Heart left ventricle (tissue), 16 donors: ENCODE results near the gene CCBE1. TPM values are rescaled to one million over a fixed set of nuclear protein-coding genes. Genes with fewer than 3 reads are reported as not detected.

Source experiments
- ATAC-seq, 4 donors: fragments of 200-7000 bp; cut with Tn5 transposase; one replicate each; pipeline ENCODE4 v1.9.1; 2020 to 2022; ENCODE audit warnings: moderate library complexity in 4 of 4, mild to moderate bottlenecking in 3 of 4, moderate number of reproducible peaks in 1 of 4
- DNase-seq, 5 donors: peaks; one replicate each; pipeline ENCODE4 v3.0.0-alpha.2; 2020
- H3K27ac ChIP-seq, 12 donors: fragments of 200-600 bp; sonication (generic) in 4 of 12; one replicate each; pipeline versions ENCODE4 v1.5.0 to v1.8.0; 2016 to 2022; ENCODE audit warnings: mild to moderate bottlenecking in 2 of 12
- H3K27me3 ChIP-seq, 9 donors: fragments of 200-600 bp; sonication (generic) in 2 of 9; one replicate each; pipeline versions ENCODE4 v1.5.1 to v1.8.0; 2016 to 2022; ENCODE audit warnings: mild to moderate bottlenecking in 3 of 9
- H3K36me3 ChIP-seq, 9 donors: fragments of 200-600 bp; sonication (generic) in 2 of 9; one replicate each; pipeline versions ENCODE4 v1.5.0 to v1.8.0; 2018 to 2022; ENCODE audit warnings: mild to moderate bottlenecking in 2 of 9
- H3K4me1 ChIP-seq, 12 donors: fragments of 200-600 bp; sonication (generic) in 4 of 12; one replicate each; pipeline versions ENCODE4 v1.5.0 to v1.8.0; 2016 to 2022; ENCODE audit warnings: mild to moderate bottlenecking in 3 of 12
- H3K4me3 ChIP-seq, 12 donors: fragments of 200-600 bp; sonication (generic) in 4 of 12; one replicate each; pipeline versions ENCODE4 v1.5.0 to v1.8.0; 2017 to 2022; ENCODE audit warnings: mild to moderate bottlenecking in 9 of 12, moderate library complexity in 4 of 12
- H3K9me3 ChIP-seq, 12 donors: fragments of 200-600 bp; sonication (generic) in 4 of 12; one replicate each; pipeline versions ENCODE4 v1.5.0 to v1.8.0; 2016 to 2022; ENCODE audit warnings: mild to moderate bottlenecking in 1 of 12
- CTCF ChIP-seq, 12 donors: fragments of 200-600 bp; sonication (generic) in 4 of 12; IDR thresholded peaks; one replicate each; pipeline versions ENCODE4 v1.5.0 to v1.8.0; 2018 to 2022; ENCODE audit warnings: antibody characterized with exemption in 12 of 12, mild to moderate bottlenecking in 5 of 12
- POLR2A ChIP-seq, 2 donors: fragments of 450-650 bp; IDR thresholded peaks; one replicate each; pipeline ENCODE4 v1.6.1; 2017; ENCODE audit warnings: antibody characterized with exemption in 2 of 2, mild to moderate bottlenecking in 2 of 2, moderate library complexity in 2 of 2
- WGBS, 4 donors: extraction: QIAGEN DNeasy Blood & Tissue Kit in 2 of 4; methylation state at CpG; one replicate each; pipeline versions ENCODE4 v1.1.5 to v1.1.7; 2013 to 2018; 5-methylcytosine and 5-hydroxymethylcytosine counted together
- intact Hi-C, 10 donors: fragments of 100-400 bp; cut with DNase I; formaldehyde crosslinking; loops; one replicate each; pipeline versions ENCODE4 v1.11.1 to v1.14.2; 2022
- polyA plus RNA-seq, 2 donors: library from polyadenylated mRNA; stranded (reverse); fragments of 200-250 nt; gene quantifications; one replicate each; pipeline ENCODE4 v1.2.3, GENCODE V29; 2013
- total RNA-seq, 9 donors: library from RNA; depleted of rRNA in 2 of 9; stranded (reverse); fragments of >200 nt in 2 of 9; fragmentation: NEBNext Ultra II Directional in 3 of 9; extraction: Animal tissue kit (Norgen Biotek cat#: 25700) in 3 of 9; gene quantifications; one replicate each; pipeline versions ENCODE4 v1.1.0 to v1.2.4, GENCODE V29; 2016 to 2023
- donor health status: ischemic (EF 13 %, LVEDD 7.1; RV severe dilation, severe dysfunction).
- donor health status: healthy with polysubstance abuse.
- donor health status: DM: no; HTN: yes; CAD: no.
- donor health status: DM: no; HTN: no; CAD: no.
- donor health status: ischemic (EF 25% LVEDD 6.9; RV normal size, moderate dysfunction).
- donor health status: ischemic (EF 25% LVEDD 5.7; RV mildly dilated, moderate dysfunction).
- donor health status: healthy.
- donor health status: DM: yes; HTN: yes; CAD: no.
- donor health status: ischemic (EF 35%, LVEDD 5.7; RV mildly dilated, moderate dysfunction).
- donor health status: nonischemic (EF 11% LVEDD 7.7; RV severe dilation, severe dysfunction).
- donor health status: DM: yes; HTN: yes; CAD: no.
- donor health status: PGD.
- donor health status: ischemic (EF 29% LVEDD 5.4; RV normal size, mild dysfunction).
- donor health status: nonischemic (EF 23%, LVEDD 6.1; RV moderate dilation, normal function).

Gene CCBE1
- total and polyA plus RNA-seq, 11 donors: 0.15 to 6.3 (median 0.74) TPM

DNA sequence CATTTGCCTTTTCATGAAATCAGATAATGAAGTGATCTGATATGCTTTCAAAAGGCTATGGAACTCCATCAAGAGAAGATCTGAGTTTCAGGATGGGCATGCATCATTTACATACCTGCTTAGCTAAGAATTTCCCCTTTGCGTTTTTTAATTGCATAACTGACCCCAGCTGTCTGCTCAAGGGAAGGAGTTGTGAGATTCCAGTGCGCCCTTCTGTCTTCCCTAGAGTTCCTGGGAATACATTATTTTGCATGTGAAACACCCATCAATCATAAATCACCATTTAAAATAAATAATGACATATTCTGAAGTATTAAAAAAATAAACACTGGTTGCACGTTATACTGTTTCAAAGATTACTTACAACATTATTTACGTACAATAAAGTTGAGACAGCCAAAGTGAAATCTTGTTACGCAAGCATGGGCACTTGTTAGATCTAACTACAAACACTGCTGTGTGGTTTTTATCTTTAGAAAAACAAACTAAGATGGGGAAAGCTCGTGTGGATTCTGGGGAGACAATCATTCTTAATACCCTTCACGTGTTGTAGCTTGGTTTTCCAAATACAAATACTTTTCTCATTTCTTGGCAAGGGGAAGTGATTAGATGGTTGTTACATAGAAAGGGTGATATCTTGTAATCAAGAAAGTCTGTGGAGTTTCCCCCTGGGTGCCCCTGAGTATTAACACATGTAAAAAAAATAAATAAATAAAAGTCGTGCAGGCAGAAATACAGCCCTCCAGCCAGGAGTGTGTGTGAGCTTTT lies 212.5 kb downstream of the CCBE1 start:
- TF ChIP-seq POLR2A (IDR thresholded peaks at IDR 0.05): no peak
- TF ChIP-seq CTCF (IDR thresholded peaks at IDR 0.05): no peak
- no peaks in the 10 kb centered on the region for H3K36me3 ChIP-seq
- intact Hi-C loops: no loop called here
- no peak overlapping the region for H3K4me3 ChIP-seq
- no peak for DNase-seq
- no peaks in the 10 kb centered on the region for H3K9me3 ChIP-seq
- ATAC-seq: no peak
- H3K4me1 ChIP-seq: peaks cover 0 to 9% (median 0%) of the 10 kb centered on the region in 12 donors
- no peaks in the 10 kb centered on the region for H3K27me3 ChIP-seq
- whole genome bisulfite sequencing, 4 donors: 39 to 47% (median 40%) methylated on average over 8 of the region's 8 CpGs
- H3K27ac ChIP-seq: no peak overlapping the region

- no peak for DNase-seq
- Histone ChIP-seq H3K4me1 (peaks cover 0 to 9% (median 0%) of the 10 kb centered on the region in 12 donors), H3K27me3 (no peaks in the 10 kb centered on the region), H3K36me3 (no peaks in the 10 kb centered on the region), H3K27ac (no peak overlapping the region), H3K4me3 (no peak overlapping the region), H3K9me3 (no peaks in the 10 kb centered on the region)
- ATAC-seq: no peak
- no peak for TF ChIP-seq CTCF (IDR thresholded peaks at IDR 0.05)
- TF ChIP-seq POLR2A (IDR thresholded peaks at IDR 0.05): no peak
- intact Hi-C loops: no loop called here
- WGBS, 4 donors: 62 to 74% (median 71%) methylated on average over 4 of the region's 4 CpGs
These were observed 213.1 kb downstream of the CCBE1 start for GRCh38 chr18:59484131-59484530.

- peaks cover 0 to 9% (median 0%) of the 10 kb centered on the region in 12 donors for H3K4me1 ChIP-seq
These were observed 215.8 kb downstream of the CCBE1 start for GRCh38 chr18:59481436-59481835.

DNA sequence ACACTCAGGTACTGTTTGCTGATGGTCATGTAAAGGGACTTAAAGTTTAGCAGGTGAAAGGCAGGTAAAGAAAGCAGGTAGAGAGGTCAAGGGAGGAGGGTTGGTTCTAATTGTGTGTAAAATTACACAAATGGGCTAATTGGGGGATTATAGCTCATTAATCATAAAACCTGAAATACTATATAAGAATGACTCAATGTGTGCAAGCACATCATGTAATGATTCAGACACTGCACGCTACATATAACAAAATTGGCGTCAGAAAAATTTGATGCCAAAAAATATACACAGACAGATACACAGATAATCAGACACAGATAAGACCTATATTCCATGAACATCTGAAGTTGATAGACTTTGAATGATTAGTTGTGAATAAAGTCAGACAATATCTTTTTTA lies 217.4 kb downstream of the CCBE1 start:
- H3K4me1 ChIP-seq: peaks cover 0 to 3% (median 0%) of the 10 kb centered on the region in 12 donors
- no peaks in the 10 kb centered on the region for H3K27me3 ChIP-seq
- ATAC-seq (no peak), DNase-seq (no peak)
- WGBS, 4 donors: 88 to 96% (median 92%) methylated on average over 2 of the region's 2 CpGs
- H3K9me3 ChIP-seq: no peaks in the 10 kb centered on the region
- no peak for TF ChIP-seq CTCF (IDR thresholded peaks at IDR 0.05)
- TF ChIP-seq POLR2A (IDR thresholded peaks at IDR 0.05): no peak
- H3K36me3 ChIP-seq: no peaks in the 10 kb centered on the region
- no peak overlapping the region for H3K4me3 ChIP-seq
- intact Hi-C loops: loop anchor here in 1 of 10 donors (10.0 kb wide), 1 partner anchor 75 kb away; no protein-coding TSS in a partner anchor
- no peak overlapping the region for H3K27ac ChIP-seq

More at GRCh38 chr18:59481436-59481835, 215.8 kb downstream of the CCBE1 start:
- Histone ChIP-seq H3K36me3 (no peaks in the 10 kb centered on the region), H3K4me3 (no peak overlapping the region), H3K27me3 (no peaks in the 10 kb centered on the region), H3K9me3 (no peaks in the 10 kb centered on the region), H3K27ac (no peak overlapping the region)
- TF ChIP-seq CTCF (IDR thresholded peaks at IDR 0.05): no peak
- DNase-seq (no peak), ATAC-seq (no peak)
- intact Hi-C loops: no loop called here
- WGBS, 4 donors: 73 to 87% (median 78%) methylated on average over 3 of the region's 3 CpGs
